ENCODE data around the gene RNU6-1. TPM values are rescaled to one million over a fixed set of nuclear protein-coding genes. Genes with fewer than 3 reads are reported as not detected.

RNU6-1 gene
- total and polyA plus RNA-seq, 11 donors = not detected

- Histone ChIP-seq H3K4me3 (peak overlapping the region; percentile 56 to 97 (median 88)), H3K27ac (peak overlapping the region; percentile 85 to 99 (median 95)), H3K9me3 (no peaks in the 10 kb centered on the region), H3K36me3 (no peaks in the 10 kb centered on the region), H3K27me3 (peaks cover 0 to 4% (median 1%) of the 10 kb centered on the region in 9 donors), H3K4me1 (peaks cover 0 to 29% (median 20%) of the 10 kb centered on the region in 12 donors)
- intact Hi-C loops (cut with DNase I) = no loop called here
- DNase-seq (peak in 1 of 5 donors; percentile 49), ATAC-seq (peak in 3 of 4 donors; percentile 10 to 28 (median 27))
- 4 to 7% (median 6%) methylated on average over 17 of the region's 17 CpGs for WGBS, 4 donors
- TF ChIP-seq POLR2A (IDR thresholded peaks at IDR 0.05) = no peak
- no peak for TF ChIP-seq CTCF (IDR thresholded peaks at IDR 0.05)
Measured at GRCh38 chr15:67840749-67841512, 1.1 kb upstream of the RNU6-1 start.

- Histone ChIP-seq H3K36me3 (no peaks in the 10 kb centered on the region), H3K4me1 (peaks cover 0 to 43% (median 33%) of the 10 kb centered on the region in 12 donors), H3K27me3 (peaks cover 4 to 18% (median 15%) of the 10 kb centered on the region in 9 donors), H3K4me3 (peak overlapping the region; percentile 56 to 97 (median 88)), H3K27ac (peak overlapping the region in 11 of 12 donors; percentile 93 to 99 (median 95)), H3K9me3 (no peaks in the 10 kb centered on the region)
- no peak for DNase-seq
- intact Hi-C loops (cut with DNase I) = loop anchor here (2.0 to 10.0 kb wide), 10 partner anchors 295 to 895 kb away; partner anchors contain the start of genes C15orf61 (in 6 of the 10), MAP2K5 (in 3 of the 10), AAGAB (in 1 of the 10) and IQCH (in 1 of the 10)
- WGBS, 4 donors = 1 to 2% (median 1%) methylated on average over 12 of the region's 12 CpGs
- TF ChIP-seq CTCF (IDR thresholded peaks at IDR 0.05) = no peak
- TF ChIP-seq POLR2A (IDR thresholded peaks at IDR 0.05) = no peak
- ATAC-seq = peak; percentile 0 to 19 (median 9)
Measured at GRCh38 chr15:67839499-67839928, 331 bp downstream of the RNU6-1 start.

GRCh38 chr15:67838789-67839332, 984 bp downstream of the RNU6-1 start:
- Histone ChIP-seq H3K27ac (peak overlapping the region in 7 of 12 donors; percentile 12 to 99 (median 97)), H3K4me3 (peak overlapping the region in 10 of 12 donors; percentile 56 to 97 (median 88)), H3K36me3 (no peaks in the 10 kb centered on the region), H3K4me1 (peaks cover 0 to 50% (median 40%) of the 10 kb centered on the region in 12 donors), H3K9me3 (no peaks in the 10 kb centered on the region), H3K27me3 (peaks cover 4 to 24% (median 22%) of the 10 kb centered on the region in 9 donors)
- DNase-seq (peak in 4 of 5 donors; percentile 42 to 84 (median 70)), ATAC-seq (peak; percentile 38 to 60 (median 58))
- TF ChIP-seq POLR2A (IDR thresholded peaks at IDR 0.05) = no peak
- no peak for TF ChIP-seq CTCF (IDR thresholded peaks at IDR 0.05)
- WGBS, 4 donors = 4 to 13% (median 10%) methylated on average over 22 to 25 of the region's 25 CpGs
- intact Hi-C loops (cut with DNase I) = loop anchor here (2.0 to 10.0 kb wide), 10 partner anchors 294 to 894 kb away; partner anchors contain the start of genes C15orf61 (in 6 of the 10), MAP2K5 (in 3 of the 10), AAGAB (in 1 of the 10) and IQCH (in 1 of the 10)
